Measurements from ENCODE around the gene HNRNPA0.

Gene HNRNPA0

DNA sequence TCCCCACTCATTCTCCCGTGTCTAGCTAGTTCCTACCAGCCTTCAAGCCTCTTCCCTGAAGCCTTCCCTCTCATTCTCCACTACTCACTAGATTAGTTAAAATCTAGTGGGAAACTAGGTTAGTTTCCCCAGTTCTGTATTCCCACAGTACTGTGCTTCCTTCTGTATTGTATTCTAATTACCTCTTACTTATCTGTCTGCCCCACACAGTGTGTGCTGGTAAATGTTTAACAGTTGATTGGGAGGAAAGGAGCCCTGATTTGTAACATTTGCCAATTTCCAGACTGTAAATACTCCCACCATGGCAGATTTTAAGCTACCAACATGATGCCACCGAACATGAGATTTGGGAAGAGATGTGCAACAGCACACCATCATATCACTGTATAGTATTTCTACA lies 26.5 kb downstream of the HNRNPA0 start:
- DNase-seq (ENCODE audit: low read depth in 3 of 3), result no peak

- DNase-seq (ENCODE audit: low read depth in 3 of 3), result no peak
Measured at GRCh38 chr5:137724251-137724650, 29.9 kb downstream of the HNRNPA0 start.

GRCh38 chr5:137718611-137719010 lies 35.6 kb downstream of the HNRNPA0 start:
- DNase-seq (ENCODE audit: low read depth in 3 of 3), result no peak

DNA sequence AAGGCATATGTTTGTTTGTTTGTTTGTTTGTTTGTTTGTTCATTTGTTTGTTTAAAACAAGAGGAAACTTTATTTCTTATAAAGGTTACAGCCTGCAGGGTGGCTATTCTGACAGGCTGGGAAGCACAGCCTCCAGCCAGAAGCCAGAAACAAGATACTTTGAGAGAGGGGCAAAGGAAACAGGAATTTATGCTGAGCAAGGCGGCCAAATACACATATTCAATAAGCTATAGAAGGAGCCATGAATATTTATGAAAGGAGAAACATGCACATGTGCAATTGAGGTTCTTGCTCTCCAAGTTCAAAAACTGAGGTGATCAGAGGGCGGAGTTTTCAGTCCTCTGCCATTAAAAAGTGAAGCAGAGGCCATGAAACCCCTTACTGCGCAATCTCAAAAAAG lies 37.8 kb downstream of the HNRNPA0 start:
- no peak for DNase-seq (ENCODE audit: low read depth in 3 of 3)

DNA sequence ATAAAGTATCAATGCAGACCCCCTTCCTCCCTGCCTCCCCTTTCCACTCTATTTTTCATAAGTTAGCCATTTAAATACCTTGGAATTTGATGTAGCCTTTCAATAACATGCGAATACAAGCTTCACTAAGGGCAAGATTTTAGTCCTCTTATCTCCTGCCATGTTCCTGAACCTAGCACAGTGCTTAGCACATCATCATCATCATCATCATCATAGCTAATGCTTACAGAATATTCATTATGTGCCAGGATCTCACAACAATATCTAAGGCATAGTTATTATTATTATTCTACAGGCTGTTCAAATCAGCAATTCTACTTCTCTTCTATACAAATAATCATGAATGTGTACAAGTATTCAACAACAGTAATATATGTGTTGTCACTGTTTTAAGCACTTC lies 38.7 kb downstream of the HNRNPA0 start:
- no peak for DNase-seq (ENCODE audit: low read depth in 3 of 3)

- no peak for DNase-seq (ENCODE audit: low read depth in 3 of 3)
Measured at GRCh38 chr5:137714946-137715345, 39.2 kb downstream of the HNRNPA0 start.

DNA sequence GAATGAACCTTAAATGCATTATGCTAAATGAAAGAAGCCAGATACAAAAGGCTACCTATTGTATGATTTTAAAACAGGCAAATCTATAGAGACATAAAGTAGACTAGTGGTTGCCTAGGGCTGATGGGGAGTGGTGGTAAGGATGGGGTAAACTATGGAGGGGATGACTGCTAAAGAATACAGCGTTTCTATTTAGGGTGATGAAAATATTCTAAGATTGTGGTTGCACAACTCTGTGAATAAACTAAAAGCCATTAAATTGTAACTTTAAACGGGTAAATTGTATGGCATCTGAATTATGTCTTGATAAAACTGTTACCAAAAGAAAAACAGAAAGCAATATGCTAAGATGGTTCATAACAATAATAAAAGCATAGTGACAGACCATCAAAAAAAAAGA lies 39.7 kb downstream of the HNRNPA0 start:
- DNase-seq (ENCODE audit: low read depth in 3 of 3), result no peak

- DNase-seq (ENCODE audit: low read depth in 3 of 3), result no peak
Measured at GRCh38 chr5:137712139-137712667, 42.0 kb downstream of the HNRNPA0 start.

GRCh38 chr5:137710086-137710485 lies 44.1 kb downstream of the HNRNPA0 start:
- DNase-seq (ENCODE audit: low read depth in 3 of 3), result no peak

DNA sequence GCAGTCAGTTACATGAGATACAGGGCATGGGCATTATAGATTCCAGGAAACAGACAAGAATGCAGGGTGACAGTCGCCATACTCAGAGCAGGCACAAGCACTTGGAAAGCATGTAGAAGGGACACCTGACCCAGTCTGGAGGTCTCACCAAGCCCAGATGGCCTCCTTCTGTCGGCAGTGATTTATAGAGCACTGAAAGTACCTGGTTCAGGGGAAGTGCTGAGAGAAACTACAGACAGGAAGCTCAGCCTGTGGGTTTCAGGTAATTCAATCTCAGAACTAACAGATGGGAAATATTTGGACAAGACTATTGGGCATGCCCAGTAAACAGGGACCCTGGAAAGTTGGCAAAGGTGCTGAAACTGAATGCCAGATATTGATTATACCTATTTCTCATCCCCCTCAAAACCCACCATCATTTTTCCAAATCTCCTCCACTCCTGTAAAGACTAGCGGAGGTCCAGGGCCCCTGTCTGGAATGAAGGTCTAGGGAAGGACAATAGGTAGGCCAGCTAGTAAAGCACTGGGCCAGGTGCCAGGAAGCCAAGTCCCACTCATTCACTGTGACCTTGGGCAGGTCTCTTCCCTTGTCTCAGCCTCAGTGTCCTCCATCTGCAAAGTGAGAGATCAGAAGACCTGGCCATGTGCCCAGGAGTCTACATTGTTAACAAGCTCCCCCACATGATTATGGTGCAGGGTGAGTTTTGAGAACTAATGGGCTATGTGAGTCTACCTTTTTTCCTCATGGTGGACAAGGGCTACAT lies 45.2 kb downstream of the HNRNPA0 start:
- DNase-seq (ENCODE audit: low read depth in 3 of 3), result no peak

- DNase-seq (ENCODE audit: low read depth in 3 of 3), result no peak
Measured at GRCh38 chr5:137708062-137708461, 46.1 kb downstream of the HNRNPA0 start.

GRCh38 chr5:137706841-137707240 lies 47.3 kb downstream of the HNRNPA0 start:
- DNase-seq (ENCODE audit: low read depth in 3 of 3), result no peak

- no peak for DNase-seq (ENCODE audit: low read depth in 3 of 3)
Measured at GRCh38 chr5:137705106-137705505, 49.1 kb downstream of the HNRNPA0 start.

- no peak for DNase-seq (ENCODE audit: low read depth in 3 of 3)
Measured at GRCh38 chr5:137703565-137703964, 50.6 kb downstream of the HNRNPA0 start.

DNA sequence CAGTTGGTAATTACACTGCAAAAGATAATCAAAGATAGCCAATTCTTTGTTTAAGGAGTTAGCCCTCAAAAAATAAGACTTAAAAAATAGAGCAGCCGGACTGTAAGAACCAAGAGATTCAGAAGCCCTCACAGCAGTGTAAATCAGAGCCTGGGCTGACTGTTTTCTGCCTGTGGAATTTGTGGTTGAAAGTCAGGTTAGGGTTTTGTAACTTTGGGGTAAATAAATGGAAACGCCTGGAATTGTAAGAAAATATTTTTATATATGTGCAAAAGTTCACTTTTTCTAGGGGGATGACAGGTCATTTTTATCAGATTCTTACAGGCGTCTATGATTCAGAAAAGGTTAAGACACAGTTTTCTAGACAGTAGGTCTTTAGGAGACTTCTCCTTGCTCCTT lies 53.9 kb downstream of the HNRNPA0 start:
- DNase-seq (ENCODE audit: low read depth in 3 of 3), result no peak

GRCh38 chr5:137699336-137700281 lies 54.6 kb downstream of the HNRNPA0 start:
- no peak for DNase-seq (ENCODE audit: low read depth in 3 of 3)

DNA sequence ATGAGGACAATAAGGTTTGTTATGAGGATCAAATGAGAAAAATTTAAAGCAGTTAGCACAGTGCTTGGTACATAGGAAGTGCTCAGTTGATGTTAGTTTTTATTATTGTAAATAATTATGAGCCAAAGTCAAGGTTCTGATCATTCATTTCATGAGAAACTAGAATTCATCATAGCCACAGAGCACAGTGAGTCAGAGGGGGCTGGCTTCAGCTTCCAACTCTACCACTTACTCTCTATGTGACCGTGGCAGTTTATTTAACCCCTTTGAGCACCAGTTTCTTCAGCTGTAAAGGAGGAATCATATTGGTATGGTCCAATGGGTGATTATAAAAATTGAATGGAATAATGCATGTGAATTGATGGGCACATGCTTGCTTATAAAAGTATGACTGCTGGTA lies 57.7 kb downstream of the HNRNPA0 start:
- DNase-seq (ENCODE audit: low read depth in 3 of 3), result peak in 1 of 3 experiments; percentile 10

DNA sequence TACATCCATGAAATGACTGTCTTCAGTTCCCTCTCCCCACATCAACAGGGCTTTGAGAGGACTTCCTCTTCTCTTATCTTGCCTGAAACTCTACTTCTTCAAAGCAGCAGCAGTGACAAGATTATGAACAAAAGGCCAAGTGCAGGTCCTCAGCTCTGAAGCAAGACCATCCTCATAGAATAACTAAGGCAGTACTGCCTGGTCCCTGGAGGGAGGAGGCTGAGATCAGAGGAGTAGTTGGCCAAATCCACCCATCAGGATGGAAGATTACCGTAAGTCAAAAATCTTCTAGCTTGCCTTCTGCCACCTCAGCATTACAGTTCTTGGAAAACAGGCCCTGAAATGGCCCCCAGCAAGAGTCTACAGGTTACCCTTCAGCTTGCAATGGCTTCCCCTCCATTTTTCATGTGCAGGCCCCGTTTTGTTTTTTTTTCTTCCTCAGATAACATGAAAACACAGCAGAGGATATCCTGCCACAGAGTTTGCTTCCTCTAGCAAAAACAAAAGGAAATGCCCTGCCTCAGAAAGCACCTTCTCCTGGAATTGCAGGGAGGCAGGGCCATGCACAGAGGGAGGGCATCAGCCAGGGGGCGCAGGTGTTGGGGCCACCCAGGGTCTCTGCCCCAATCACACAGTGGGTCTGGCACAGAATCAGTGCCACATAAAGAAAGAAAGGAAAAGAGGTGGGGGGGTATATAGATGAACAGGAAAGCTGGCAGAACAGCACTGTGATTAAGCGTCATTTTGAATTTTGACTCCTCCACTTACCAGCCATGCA lies 58.3 kb downstream of the HNRNPA0 start:
- DNase-seq (ENCODE audit: low read depth in 3 of 3), result no peak
